ENCODE measurements around the gene STMND1. TPM values are rescaled to one million over a fixed set of nuclear protein-coding genes. Genes with fewer than 3 reads are reported as not detected.

Gene STMND1
- total and polyA plus RNA-seq, 2 of the 8 experiments (the other 6 are each of a cell fraction or from before 2014, with no cell fraction given): not detected

- Histone ChIP-seq H3K27me3 (replicated peaks in 1 of 4; ENCODE audit: control insufficient read depth in 3 of 4, extremely low read depth in 1 of 4, insufficient read depth in 3 of 4, low read length in 3 of 4) (no peaks in the 10 kb centered on the region), H4K91ac (replicated peaks; ENCODE audit: insufficient read length, low read length) (no peak overlapping the region), H2BK20ac (ENCODE audit: low read length) (no peak overlapping the region), H3K27ac (ENCODE audit: low read depth, low read length) (no peak overlapping the region), H4K20me1 (replicated peaks in 1 of 2; ENCODE audit: control insufficient read depth in 1 of 2, insufficient read depth in 2 of 2, low read length in 2 of 2) (no peaks in the 10 kb centered on the region), H3K18ac (ENCODE audit: extremely low read depth, low read length) (no peak overlapping the region), H3K79me1 (ENCODE audit: low read depth, low read length) (no peaks in the 10 kb centered on the region), H2BK120ac (replicated peaks; ENCODE audit: low read depth, low read length) (no peak overlapping the region), H3K36me3 (ENCODE audit: control insufficient read depth in 2 of 4, insufficient read depth in 4 of 4, low read length in 3 of 4) (no peaks in the 10 kb centered on the region), H3K56ac (replicated peaks; ENCODE audit: insufficient read length, low read depth, low read length) (no peak overlapping the region), H2BK15ac (ENCODE audit: low read length) (no peak overlapping the region), H4K8ac (ENCODE audit: extremely low read depth, insufficient read depth, low read length) (no peak overlapping the region), H3K9ac (replicated peaks in 1 of 4; ENCODE audit: extremely low read depth in 1 of 4, low read depth in 3 of 4, low read length in 3 of 4) (no peak overlapping the region), H2AFZ (ENCODE audit: low read length) (no peak overlapping the region), H2BK12ac (ENCODE audit: low read depth, low read length) (no peak overlapping the region), H3K9me3 (ENCODE audit: insufficient read depth in 2 of 2, low read depth in 1 of 2, low read length in 1 of 2) (no peaks in the 10 kb centered on the region), H2BK5ac (ENCODE audit: low read depth, low read length) (no peak overlapping the region), H3K4me1 (replicated peaks in 1 of 4; ENCODE audit: control insufficient read depth in 3 of 4, insufficient read depth in 4 of 4, low read length in 3 of 4) (peaks cover 0 to 3% (median 0%) of the 10 kb centered on the region in 4 experiments; a peak in 1 of 7 replicates), H3K79me2 (ENCODE audit: control insufficient read depth in 1 of 2, insufficient read depth in 2 of 2, low read length in 2 of 2) (no peaks in the 10 kb centered on the region), H4K5ac (ENCODE audit: insufficient read length, low read depth, low read length) (no peak overlapping the region), H3K4ac (replicated peaks; ENCODE audit: insufficient read length, low read depth, low read length) (no peak overlapping the region), H3K14ac (ENCODE audit: insufficient read length) (no peak overlapping the region), H3K4me2 (ENCODE audit: insufficient read depth in 1 of 2, low read depth in 2 of 2, low read length in 2 of 2) (no peak overlapping the region), H3K4me3 (ENCODE audit: extremely low read depth in 1 of 4, insufficient read depth in 2 of 4, low read depth in 3 of 4, low read length in 4 of 4) (no peak overlapping the region), H3K23ac (ENCODE audit: insufficient read length) (no peak overlapping the region), H3K23me2 (ENCODE audit: low read depth, low read length) (no peaks in the 10 kb centered on the region), H2AK5ac (ENCODE audit: low read depth, low read length) (no peak overlapping the region)
- POLR2A ChIA-PET (ENCODE audit: partially characterized antibody): no interaction called here
- TF ChIP-seq ATF2 (IDR thresholded peaks at IDR 0.05; ENCODE audit: low read length) (no peak), KDM5A (IDR thresholded peaks at IDR 0.05; ENCODE audit: low read length) (no peak), POLR2A (IDR thresholded peaks at IDR 0.05; ENCODE audit: control extremely low read depth in 1 of 2, low read depth in 2 of 2, low read length in 2 of 2) (no peak), HDAC2 (IDR thresholded peaks at IDR 0.05; ENCODE audit: borderline replicate concordance in 1 of 2, low read depth in 2 of 2, low read length in 2 of 2) (no peak), BACH1 (IDR thresholded peaks at IDR 0.05; ENCODE audit: low read length) (no peak), PHF8 (conservative IDR thresholded peaks at IDR 0.05; ENCODE audit: low read depth, low read length) (no peak), GTF2F1 (IDR thresholded peaks at IDR 0.05; ENCODE audit: borderline replicate concordance, low read depth, low read length) (no peak)
- FAIRE-seq (no peak), DNase-seq (ENCODE audit: low read depth in 1 of 2, low spot score in 2 of 2) (no peak)
- WGBS, 2 experiments (ENCODE audit: extremely low coverage in 1 of 2, insufficient coverage in 1 of 2, insufficient read length in 1 of 2, insufficient replicate concordance in 2 of 2, low coverage in 1 of 2, low lambda C conversion rate in 2 of 2, missing lambda C conversion rate in 1 of 2): 64% methylated on average over 4 of the region's 4 CpGs; no CpG with 5 or more reads in 1 of the 2 experiments
- CTCF ChIA-PET (ENCODE audit: partially characterized antibody): interaction anchor here (0.7 to 1.1 kb wide), 3 partner anchors 16 to 37 kb away, joined by 3 to 4 read pairs (median 4); no protein-coding TSS in a partner anchor
Measured at GRCh38 chr6:17172836-17173470, 71.1 kb downstream of the STMND1 start.

Data from H1 (cell line).